IgD-negative memory B cell (primary cell): ENCODE measurements around the gene BCL2L2. TPM values are rescaled to one million over a fixed set of nuclear protein-coding genes. Genes with fewer than 3 reads are reported as not detected.

ENCODE experiments used
- polyA plus RNA-seq: library from polyadenylated mRNA; unstranded; fragments of 300-500 nt; fragmentation: Illumina TruSeq; gene quantifications from one replicate; pipeline ENCODE4 v1.2.3, GENCODE V29; 2021

BCL2L2 gene
- polyA plus RNA-seq, 1 donor from 2014 or later: 0.65 TPM

Other genes starting within 250 kb of the BCL2L2 start
- gene CDH24, start 249.3 kb upstream of the BCL2L2 start, polyA plus RNA-seq: 0.09 TPM
- gene ACIN1, start 211.7 kb upstream of the BCL2L2 start, polyA plus RNA-seq: 18.8 TPM
- gene C14orf119, start 211.3 kb upstream of the BCL2L2 start, polyA plus RNA-seq: 68.7 TPM
- not detected for gene CIROP, start 201.8 kb upstream of the BCL2L2 start, polyA plus RNA-seq
- not detected for gene CEBPE, start 187.6 kb upstream of the BCL2L2 start, polyA plus RNA-seq
- gene SLC7A8, start 123.2 kb upstream of the BCL2L2 start, polyA plus RNA-seq: 0.25 TPM
- gene RNF212B, start 68.9 kb upstream of the BCL2L2 start, polyA plus RNA-seq: not detected
- 5.6 TPM for gene HOMEZ, start 20.7 kb upstream of the BCL2L2 start, polyA plus RNA-seq
- 2.3 TPM for gene PPP1R3E, start 4.0 kb upstream of the BCL2L2 start, polyA plus RNA-seq
- gene PABPN1, start 14.6 kb downstream of the BCL2L2 start, polyA plus RNA-seq: 127 TPM
- gene SLC22A17, start 46.1 kb downstream of the BCL2L2 start, polyA plus RNA-seq: 0.49 TPM
- gene EFS, start 58.3 kb downstream of the BCL2L2 start, polyA plus RNA-seq: not detected
- not detected for gene IL25, start 66.0 kb downstream of the BCL2L2 start, polyA plus RNA-seq
- gene CMTM5, start 70.2 kb downstream of the BCL2L2 start, polyA plus RNA-seq: 0.80 TPM
- gene MYH6, start 101.4 kb downstream of the BCL2L2 start, polyA plus RNA-seq: not detected
- not detected for gene MYH7, start 128.8 kb downstream of the BCL2L2 start, polyA plus RNA-seq
- 74.1 TPM for gene NGDN, start 162.9 kb downstream of the BCL2L2 start, polyA plus RNA-seq
- gene ZFHX2, start 244.9 kb downstream of the BCL2L2 start, polyA plus RNA-seq: 0.26 TPM
- gene THTPA, start 249.4 kb downstream of the BCL2L2 start, polyA plus RNA-seq: 18.1 TPM